Fibroblast of skin of scalp (primary cell): Measurements from ENCODE around the gene TCOF1.
A peak's percentile ranks its signal among the peaks of the same experiment; 100 is the strongest.

Source experiments
- DNase-seq: peaks from one replicate; pipeline ENCODE4 v3.0.0-alpha.2; 2013

Gene TCOF1

GRCh38 chr5:150436141-150436680 lies 78.7 kb downstream of the TCOF1 start:
- peak; percentile 83 for DNase-seq

GRCh38 chr5:150438873-150439546 lies 81.5 kb downstream of the TCOF1 start:
- DNase-seq, result no peak

- no peak for DNase-seq
These were observed 83.7 kb downstream of the TCOF1 start for GRCh38 chr5:150440948-150441812.

- no peak for DNase-seq
These were observed 84.6 kb downstream of the TCOF1 start for GRCh38 chr5:150441813-150442698.

- no peak for DNase-seq
These were observed 85.2 kb downstream of the TCOF1 start for GRCh38 chr5:150442699-150443080.

GRCh38 chr5:150443242-150444075 lies 86.0 kb downstream of the TCOF1 start:
- DNase-seq, result no peak

- no peak for DNase-seq
These were observed 87.3 kb downstream of the TCOF1 start for GRCh38 chr5:150444770-150445169.

GRCh38 chr5:150446088-150446487 lies 88.6 kb downstream of the TCOF1 start:
- DNase-seq, result no peak

GRCh38 chr5:150446583-150446982 lies 89.1 kb downstream of the TCOF1 start:
- DNase-seq, result no peak

GRCh38 chr5:150447188-150447587 lies 89.7 kb downstream of the TCOF1 start:
- DNase-seq, result no peak

GRCh38 chr5:150448334-150448733 lies 90.8 kb downstream of the TCOF1 start:
- DNase-seq, result no peak

- DNase-seq, result no peak
These were observed 91.5 kb downstream of the TCOF1 start for GRCh38 chr5:150448952-150449516.
